ENCODE measurements around the gene PLXNA2.

Gene PLXNA2

DNA sequence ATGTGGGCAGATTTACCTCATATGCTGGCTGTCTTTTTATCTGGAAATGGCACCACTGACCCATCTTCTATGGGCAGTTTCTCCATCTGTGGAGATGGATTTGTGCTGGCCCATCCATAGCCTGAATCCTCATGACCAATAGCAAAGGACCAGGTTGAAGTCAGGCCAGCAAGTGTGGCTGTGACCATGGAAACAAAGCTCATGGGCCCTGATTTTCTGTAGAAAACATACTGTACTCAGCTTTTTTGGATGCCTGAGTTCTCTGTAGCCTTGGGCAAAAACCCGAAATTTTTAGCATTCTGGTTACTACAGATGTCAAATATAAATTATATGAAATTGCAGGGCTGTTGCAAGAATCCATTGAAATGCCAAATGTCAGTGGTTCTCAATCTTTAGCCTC lies 155.0 kb downstream of the PLXNA2 start:
- TF ChIP-seq CTCF (IDR thresholded peaks at IDR 0.05) = no peak

- no peak for TF ChIP-seq CTCF (IDR thresholded peaks at IDR 0.05)
These were observed 155.9 kb downstream of the PLXNA2 start for GRCh38 chr1:208088319-208088718.

DNA sequence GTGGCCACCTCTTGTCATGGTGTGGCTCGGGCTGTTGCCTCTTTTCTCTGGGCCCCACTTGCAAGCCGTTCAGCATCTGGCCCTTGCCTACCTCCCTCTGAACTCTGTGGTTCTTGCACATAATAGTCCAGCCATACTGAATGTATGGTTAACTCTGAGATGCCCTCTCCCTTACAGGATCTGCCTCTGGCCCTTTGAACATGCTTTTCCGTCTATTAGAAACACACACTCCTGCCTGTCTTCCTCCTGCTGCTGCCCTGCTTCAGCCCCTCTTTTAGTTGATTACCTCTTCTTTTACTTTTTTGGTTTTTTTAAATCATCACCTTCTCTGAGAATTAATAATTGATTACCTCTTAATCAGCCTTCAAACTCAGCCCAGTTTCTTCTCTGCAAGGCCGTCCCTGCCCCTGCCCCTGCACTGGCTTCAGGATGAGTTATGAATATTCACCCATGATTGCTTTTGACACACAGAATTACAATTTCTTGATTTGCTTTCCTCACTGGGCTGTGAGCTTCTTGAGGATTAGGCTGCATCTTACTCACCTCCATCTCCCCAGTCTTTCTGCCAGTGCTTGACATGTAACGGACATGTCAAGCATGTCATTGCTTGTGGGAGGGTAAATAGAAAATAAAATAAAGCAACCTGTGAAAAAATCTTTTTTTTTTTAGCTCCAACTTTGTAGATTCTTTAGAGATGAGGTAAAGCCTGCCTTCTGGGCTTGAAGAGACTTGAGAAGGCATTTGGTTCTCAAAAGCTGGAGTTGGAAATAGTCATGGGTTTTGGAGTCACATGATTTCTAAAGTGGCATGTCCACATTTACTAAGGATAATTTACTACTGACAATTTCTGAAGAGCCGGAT lies 158.3 kb downstream of the PLXNA2 start:
- no peak for TF ChIP-seq CTCF (IDR thresholded peaks at IDR 0.05)

DNA sequence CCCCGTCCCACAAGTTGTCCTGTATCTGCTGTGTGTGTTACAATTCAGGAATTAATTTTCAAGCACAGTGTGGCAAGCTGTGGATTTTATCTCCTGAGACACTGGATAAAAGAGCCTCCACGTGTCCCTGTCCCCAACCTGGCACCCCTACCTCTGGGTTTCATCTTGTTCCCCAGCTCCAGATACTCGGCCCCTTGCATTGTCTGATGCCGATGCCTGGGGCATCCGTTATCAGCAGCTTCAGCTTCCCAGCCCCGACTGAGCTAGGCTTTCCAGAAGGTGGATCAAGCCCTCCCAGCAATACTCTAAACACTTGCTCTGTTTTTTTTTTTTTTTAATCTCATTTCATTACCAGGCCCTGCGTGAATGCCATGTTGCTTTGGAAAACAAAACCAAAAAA lies 159.4 kb downstream of the PLXNA2 start:
- no peak for TF ChIP-seq CTCF (IDR thresholded peaks at IDR 0.05)

- no peak for TF ChIP-seq CTCF (IDR thresholded peaks at IDR 0.05)
These were observed 160.0 kb downstream of the PLXNA2 start for GRCh38 chr1:208084220-208084619.

- no peak for TF ChIP-seq CTCF (IDR thresholded peaks at IDR 0.05)
These were observed 160.5 kb downstream of the PLXNA2 start for GRCh38 chr1:208083715-208084085.

DNA sequence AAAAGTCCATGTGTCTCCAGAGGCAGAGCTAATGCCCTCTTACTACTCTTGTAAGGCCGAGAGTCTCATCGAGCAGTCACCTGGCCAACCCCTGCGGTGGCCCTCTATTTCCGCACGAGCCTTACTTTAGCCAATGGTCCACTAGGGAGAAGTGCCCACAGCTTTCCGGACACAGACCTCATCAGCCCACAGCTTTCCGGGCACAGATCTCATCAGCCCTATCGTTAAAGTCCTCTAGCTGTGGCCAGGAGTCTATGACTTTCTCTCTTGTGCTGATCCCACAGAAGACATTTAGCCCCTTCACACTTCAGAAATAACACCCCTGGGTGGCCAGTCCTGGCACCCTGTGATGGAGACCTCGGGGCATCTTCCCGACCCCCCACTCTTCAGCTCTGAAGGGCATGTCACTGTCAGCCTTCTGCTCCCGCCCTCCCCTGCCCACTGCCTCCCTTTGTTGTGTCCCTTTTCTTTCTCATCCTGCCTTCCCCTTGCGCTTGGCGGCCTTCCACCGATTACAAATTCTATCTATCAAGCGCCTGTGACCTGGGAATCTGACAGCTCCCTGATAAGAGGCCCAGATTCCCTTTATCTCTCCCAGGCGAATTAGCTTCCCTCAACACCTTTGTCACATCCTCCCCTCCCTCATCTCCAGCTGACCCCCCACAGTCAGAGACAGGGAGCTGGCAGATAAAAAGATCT lies 161.0 kb downstream of the PLXNA2 start:
- TF ChIP-seq CTCF (IDR thresholded peaks at IDR 0.05) = no peak

Measured in LNCAP (cell line).